IPS-20b (cell line): ENCODE data around the gene RHOH.
"Not testable (repeated sequence)": the region's sequence is repeated elsewhere in the genome, so short reads cannot be mapped to it uniquely, and the experiment has no call there.

Experiments used
- H3K27ac ChIP-seq: one replicate; pipeline ENCODE4 v1.5.1; 2013; ENCODE audit warnings: low read length
- H3K27me3 ChIP-seq: 2 replicates; pipeline ENCODE4 v1.6.1; 2013; ENCODE audit warnings: mild to moderate bottlenecking, low read length, inconsistent platforms; ENCODE audit not compliant: insufficient read depth
- H3K36me3 ChIP-seq: 2 replicates; pipeline ENCODE4 v1.6.1; 2013; ENCODE audit warnings: low read depth, mild to moderate bottlenecking, inconsistent platforms, low read length, moderate library complexity; ENCODE audit not compliant: insufficient read depth
- H3K4me1 ChIP-seq: 2 replicates; pipeline ENCODE4 v1.6.1; 2013; ENCODE audit warnings: mild to moderate bottlenecking, control low read depth, inconsistent platforms, low read length, moderate library complexity; ENCODE audit not compliant: insufficient read depth
- H3K4me3 ChIP-seq: 2 replicates; pipeline ENCODE4 v1.5.1; 2013; ENCODE audit warnings: mild to moderate bottlenecking, low read length, inconsistent platforms
- H3K9ac ChIP-seq: 2 replicates; pipeline ENCODE4 v1.6.1; 2013; ENCODE audit warnings: low read depth, mild to moderate bottlenecking, inconsistent platforms, low read length, moderate library complexity
- H3K9me3 ChIP-seq: 2 replicates; pipeline ENCODE4 v1.6.1; 2013; ENCODE audit warnings: mild to moderate bottlenecking, low read depth, low read length, inconsistent platforms; ENCODE audit not compliant: insufficient read depth

The RHOH gene

DNA sequence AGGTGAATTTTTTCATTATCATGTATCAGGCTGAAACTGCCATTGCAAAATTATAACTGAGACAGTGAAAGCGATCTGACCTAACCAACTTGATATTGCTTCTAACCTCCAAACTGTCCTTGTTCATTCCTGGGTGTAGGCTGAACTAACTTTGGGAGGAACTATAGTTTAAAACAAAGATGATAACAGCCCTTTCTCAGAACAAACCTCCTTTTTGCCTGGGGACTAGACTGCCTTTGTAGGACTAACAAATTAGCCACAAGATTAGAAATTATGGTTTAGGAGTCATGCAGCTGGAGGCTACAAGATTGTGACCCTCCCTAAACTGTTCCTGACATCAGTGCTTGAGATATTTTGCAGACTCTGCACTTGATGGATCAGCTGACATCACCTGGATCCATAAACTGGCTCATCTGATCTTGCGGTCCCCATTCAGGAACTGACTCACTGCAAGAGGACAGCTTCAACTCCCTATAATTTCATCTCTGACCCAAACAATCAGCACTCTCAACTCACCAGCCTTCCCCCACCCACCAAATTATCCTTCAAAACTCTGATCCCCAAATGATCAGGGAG lies 93.9 kb downstream of the RHOH start:
- not testable (repeated sequence) for H3K9ac ChIP-seq, H3K36me3 ChIP-seq, H3K27ac ChIP-seq, H3K27me3 ChIP-seq, H3K4me1 ChIP-seq, H3K4me3 ChIP-seq
- peaks cover 13% of the 10 kb centered on the region for H3K9me3 ChIP-seq

DNA sequence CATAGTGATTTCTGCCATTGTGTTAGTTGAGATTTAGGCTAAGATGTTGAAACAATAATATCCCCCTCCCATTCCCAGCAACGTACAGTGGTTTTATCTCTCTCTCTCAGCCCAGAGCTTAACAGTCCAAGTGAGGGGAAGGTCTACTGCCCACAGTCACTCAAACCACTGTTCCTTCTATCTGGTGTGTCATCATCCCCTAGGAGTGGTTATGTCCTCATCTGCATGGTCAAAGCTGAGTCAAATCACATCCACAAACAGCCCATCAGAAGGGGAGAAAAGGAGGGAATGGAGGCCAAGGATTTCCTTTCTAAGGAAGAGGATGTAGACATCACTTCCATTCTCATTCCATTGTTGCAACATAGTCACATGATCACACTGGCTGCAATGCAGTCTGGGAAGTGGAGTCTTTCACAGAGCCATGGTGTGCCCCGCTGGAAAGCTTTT lies 95.5 kb downstream of the RHOH start:
- Histone ChIP-seq H3K27me3 (no peaks in the 10 kb centered on the region), H3K4me3 (no peak overlapping the region), H3K9me3 (peaks cover 13% of the 10 kb centered on the region), H3K9ac (no peak overlapping the region), H3K36me3 (no peaks in the 10 kb centered on the region), H3K4me1 (no peaks in the 10 kb centered on the region), H3K27ac (no peak overlapping the region)

DNA sequence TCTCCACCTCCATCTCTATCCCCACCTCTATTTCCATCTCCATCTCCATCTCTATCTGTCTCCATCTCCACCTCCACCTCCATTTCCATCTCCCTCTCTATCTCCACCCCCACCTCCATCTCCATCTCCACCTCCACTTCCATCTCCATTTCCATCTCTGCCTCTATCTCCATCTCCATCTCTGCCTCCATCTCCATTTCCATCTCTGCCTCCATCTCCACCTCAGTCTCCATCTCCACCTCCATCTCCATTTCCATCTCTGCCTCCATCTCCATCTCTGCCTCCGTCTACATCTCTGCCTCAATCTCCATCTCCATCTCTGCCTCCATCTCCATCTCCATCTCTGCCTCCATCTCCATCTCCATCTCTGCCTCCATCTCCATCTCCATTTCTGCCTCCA lies 97.5 kb downstream of the RHOH start:
- H3K27me3 ChIP-seq = no peaks in the 10 kb centered on the region
- no peak overlapping the region for H3K4me3 ChIP-seq
- no peak overlapping the region for H3K9ac ChIP-seq
- H3K9me3 ChIP-seq = peaks cover 13% of the 10 kb centered on the region
- H3K27ac ChIP-seq = no peak overlapping the region
- H3K4me1 ChIP-seq = no peaks in the 10 kb centered on the region
- no peaks in the 10 kb centered on the region for H3K36me3 ChIP-seq

DNA sequence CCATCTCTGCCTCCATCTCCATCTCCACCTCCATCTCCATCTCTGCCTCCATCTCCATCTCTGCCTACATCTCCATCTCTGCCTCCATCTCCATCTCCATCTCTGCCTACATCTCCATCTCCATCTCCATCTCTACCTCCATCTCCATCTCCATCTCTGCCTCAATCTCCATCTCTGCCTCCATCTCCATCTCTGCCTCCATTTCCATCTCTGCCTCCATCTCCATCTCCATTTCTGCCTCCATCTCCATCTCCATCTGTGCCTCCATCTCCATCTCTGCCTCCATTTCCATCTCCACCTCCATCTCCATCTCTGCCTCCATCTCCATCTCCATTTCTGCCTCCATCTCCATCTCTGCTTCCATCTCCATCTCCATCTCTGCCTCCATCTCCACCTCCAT lies 98.2 kb downstream of the RHOH start:
- not testable (repeated sequence) for H3K36me3 ChIP-seq, H3K27me3 ChIP-seq, H3K4me1 ChIP-seq, H3K9ac ChIP-seq, H3K27ac ChIP-seq, H3K4me3 ChIP-seq
- peaks cover 13% of the 10 kb centered on the region for H3K9me3 ChIP-seq

DNA sequence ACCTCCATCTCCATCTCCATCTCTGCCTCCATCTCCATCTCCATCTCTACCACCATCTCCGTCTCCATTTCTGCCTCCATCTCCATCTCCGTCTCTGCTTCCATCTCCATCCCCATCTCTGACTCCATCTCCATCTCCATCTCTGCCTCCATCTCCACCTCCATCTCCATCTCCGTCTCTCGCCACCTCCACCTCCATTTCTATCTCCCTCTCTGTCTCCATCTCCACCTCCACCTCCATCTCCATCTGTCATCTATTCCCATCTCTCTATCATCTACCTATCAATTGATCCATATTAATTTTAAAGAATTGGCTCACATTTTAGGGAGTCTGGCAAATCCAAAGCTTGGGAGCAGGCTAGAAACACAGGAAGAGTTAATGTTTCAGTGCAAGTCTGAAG lies 98.7 kb downstream of the RHOH start:
- Histone ChIP-seq H3K9me3 (peaks cover 13% of the 10 kb centered on the region), H3K9ac (no peak overlapping the region), H3K4me3 (no peak overlapping the region), H3K27ac (no peak overlapping the region), H3K36me3 (no peaks in the 10 kb centered on the region), H3K27me3 (no peaks in the 10 kb centered on the region), H3K4me1 (no peaks in the 10 kb centered on the region)
